HG03103 (cell line): ENCODE measurements around the gene PPP2R2C.

Source experiments
- ATAC-seq: cut with Tn5 transposase; IDR thresholded peaks from one replicate; pipeline ENCODE4 v1.9.1; 2021; ENCODE audit warnings: low read depth; ENCODE audit not compliant: unreplicated experiment

Gene PPP2R2C

GRCh38 chr4:6449746-6450369, 22.6 kb downstream of the PPP2R2C start:
- ATAC-seq = no peak

- ATAC-seq = no peak
These were observed 23.1 kb downstream of the PPP2R2C start for GRCh38 chr4:6449335-6449734.

GRCh38 chr4:6448476-6449170, 23.8 kb downstream of the PPP2R2C start:
- ATAC-seq = no peak

GRCh38 chr4:6447672-6448171, 24.7 kb downstream of the PPP2R2C start:
- ATAC-seq = no peak

- no peak for ATAC-seq
These were observed 25.6 kb downstream of the PPP2R2C start for GRCh38 chr4:6446538-6447451.

- ATAC-seq = no peak
These were observed 26.3 kb downstream of the PPP2R2C start for GRCh38 chr4:6446130-6446482.

- no peak for ATAC-seq
These were observed 26.8 kb downstream of the PPP2R2C start for GRCh38 chr4:6445403-6446129.

- no peak for ATAC-seq
These were observed 27.8 kb downstream of the PPP2R2C start for GRCh38 chr4:6444582-6444981.

GRCh38 chr4:6443035-6444023, 29.1 kb downstream of the PPP2R2C start:
- no peak for ATAC-seq

- ATAC-seq = no peak
These were observed 29.9 kb downstream of the PPP2R2C start for GRCh38 chr4:6442555-6442954.

GRCh38 chr4:6441758-6442157, 30.7 kb downstream of the PPP2R2C start:
- no peak for ATAC-seq

- no peak for ATAC-seq
These were observed 31.2 kb downstream of the PPP2R2C start for GRCh38 chr4:6441202-6441582.

- no peak for ATAC-seq
These were observed 31.8 kb downstream of the PPP2R2C start for GRCh38 chr4:6440506-6441201.

- ATAC-seq = no peak
These were observed 33.2 kb downstream of the PPP2R2C start for GRCh38 chr4:6439120-6439762.

- no peak for ATAC-seq
These were observed 34.6 kb downstream of the PPP2R2C start for GRCh38 chr4:6437826-6438238.

- no peak for ATAC-seq
These were observed 37.4 kb downstream of the PPP2R2C start for GRCh38 chr4:6435010-6435409.

- ATAC-seq = no peak
These were observed 41.5 kb downstream of the PPP2R2C start for GRCh38 chr4:6430927-6431326.

- ATAC-seq = no peak
These were observed 44.8 kb downstream of the PPP2R2C start for GRCh38 chr4:6427439-6428090.
